Heart right ventricle (tissue), 16 donors: ENCODE results near the gene ECI1. TPM values are rescaled to one million over a fixed set of nuclear protein-coding genes. Genes with fewer than 3 reads are reported as not detected.

Source experiments
- ATAC-seq, 8 donors: fragments of 200-7000 bp; cut with Tn5 transposase; one replicate each; pipeline ENCODE4 v1.9.1; 2020; ENCODE audit warnings: mild to moderate bottlenecking in 8 of 8, moderate library complexity in 8 of 8, moderate number of reproducible peaks in 1 of 8
- DNase-seq, 2 donors: peaks; one replicate each; pipeline ENCODE4 v3.0.0-alpha.2; 2020
- H3K27ac ChIP-seq, 10 donors: fragments of 200-600 bp; sonication (generic) in 2 of 10; one replicate each; pipeline versions ENCODE4 v1.5.0 to v1.8.0; 2020 to 2022; ENCODE audit warnings: mild to moderate bottlenecking in 3 of 10
- H3K27me3 ChIP-seq, 7 donors: fragments of 200-600 bp; one replicate each; pipeline ENCODE4 v1.8.0; 2021 to 2022; ENCODE audit warnings: mild to moderate bottlenecking in 2 of 7
- H3K36me3 ChIP-seq, 9 donors: fragments of 200-600 bp; sonication (generic) in 1 of 9; one replicate each; pipeline versions ENCODE4 v1.5.0 to v1.8.0; 2020 to 2022; ENCODE audit warnings: mild to moderate bottlenecking in 2 of 9
- H3K4me1 ChIP-seq, 9 donors: fragments of 200-600 bp; sonication (generic) in 1 of 9; one replicate each; pipeline versions ENCODE4 v1.5.0 to v1.8.0; 2020 to 2022; ENCODE audit warnings: mild to moderate bottlenecking in 4 of 9
- H3K4me3 ChIP-seq, 10 donors: fragments of 200-600 bp; sonication (generic) in 2 of 10; one replicate each; pipeline versions ENCODE4 v1.5.0 to v1.8.0; 2020 to 2022; ENCODE audit warnings: mild to moderate bottlenecking in 7 of 10, moderate library complexity in 2 of 10
- H3K9me3 ChIP-seq, 11 donors: fragments of 200-600 bp in 10 of 11; sonication (generic) in 2 of 11; one replicate each; pipeline versions ENCODE4 v1.5.0 to v1.8.0; 2013 to 2022; ENCODE audit warnings: mild to moderate bottlenecking in 2 of 11, control low read depth in 1 of 11, moderate library complexity in 1 of 11
- CTCF ChIP-seq, 9 donors: fragments of 200-600 bp; sonication (generic) in 2 of 9; IDR thresholded peaks; one replicate each; pipeline versions ENCODE4 v1.5.0 to v1.8.0; 2021 to 2022; ENCODE audit warnings: antibody characterized with exemption in 9 of 9, mild to moderate bottlenecking in 5 of 9, moderate library complexity in 1 of 9
- WGBS, 2 donors: extraction: QIAGEN DNeasy Blood & Tissue Kit; methylation state at CpG; one replicate each; pipeline ENCODE4 v1.1.7; 2013; ENCODE audit warnings: inconsistent platforms in 1 of 2; 5-methylcytosine and 5-hydroxymethylcytosine counted together
- intact Hi-C, 10 donors: fragments of 100-400 bp; cut with DNase I; formaldehyde crosslinking; loops; one replicate each; pipeline versions ENCODE4 v1.11.1 to v1.14.2; 2022
- polyA plus RNA-seq, 2 donors: library from polyadenylated mRNA; stranded (reverse); fragments of 200-250 nt; gene quantifications; one replicate each; pipeline ENCODE4 v1.2.3, GENCODE V29; 2013
- total RNA-seq, 10 donors: library from RNA; stranded (reverse); fragmentation: NEBNext Ultra II Directional in 3 of 10; extraction: Animal tissue kit (Norgen Biotek cat#: 25700) in 3 of 10; gene quantifications; one replicate each; pipeline versions ENCODE4 v1.2.1 to v1.2.4, GENCODE V29; 2021 to 2023
- donor health status: Arrhythmogenic right ventricular cardiomyopathy.
- donor health status: ischemic (EF 13 %, LVEDD 7.1; RV severe dilation, severe dysfunction).
- donor health status: healthy with polysubstance abuse.
- donor health status: DM: no; HTN: yes; CAD: no.
- donor health status: DM: no; HTN: no; CAD: no.
- donor health status: ischemic (EF 25% LVEDD 6.9; RV normal size, moderate dysfunction).
- donor health status: ischemic (EF 25% LVEDD 5.7; RV mildly dilated, moderate dysfunction).
- donor health status: healthy.
- donor health status: DM: yes; HTN: yes; CAD: no.
- donor health status: Ischemic cardiomyopathy.
- donor health status: ischemic (EF 35%, LVEDD 5.7; RV mildly dilated, moderate dysfunction).
- donor health status: nonischemic (EF 11% LVEDD 7.7; RV severe dilation, severe dysfunction).
- donor health status: DM: yes; HTN: yes; CAD: no.
- donor health status: PGD.
- donor health status: ischemic (EF 29% LVEDD 5.4; RV normal size, mild dysfunction).
- donor health status: nonischemic (EF 23%, LVEDD 6.1; RV moderate dilation, normal function).

ECI1 gene
- total and polyA plus RNA-seq, 12 donors, result 118 to 491 (median 155) TPM

- ATAC-seq, result no peak
- Histone ChIP-seq H3K9me3 (no peaks in the 10 kb centered on the region), H3K4me1 (peaks cover 13 to 29% (median 23%) of the 10 kb centered on the region in 9 donors), H3K36me3 (peaks cover 13 to 70% (median 37%) of the 10 kb centered on the region in 9 donors), H3K4me3 (no peak overlapping the region), H3K27me3 (peaks cover 0 to 30% (median 8%) of the 10 kb centered on the region in 7 donors), H3K27ac (no peak overlapping the region)
- intact Hi-C loops, result no loop called here
- 91 to 97% methylated on average over 23 to 28 of the region's 28 CpGs for WGBS, 2 donors
- no peak for TF ChIP-seq CTCF (IDR thresholded peaks at IDR 0.05)
- no peak for DNase-seq
Observed at GRCh38 chr16:2235234-2235651, 16.1 kb downstream of the ECI1 start.

DNA sequence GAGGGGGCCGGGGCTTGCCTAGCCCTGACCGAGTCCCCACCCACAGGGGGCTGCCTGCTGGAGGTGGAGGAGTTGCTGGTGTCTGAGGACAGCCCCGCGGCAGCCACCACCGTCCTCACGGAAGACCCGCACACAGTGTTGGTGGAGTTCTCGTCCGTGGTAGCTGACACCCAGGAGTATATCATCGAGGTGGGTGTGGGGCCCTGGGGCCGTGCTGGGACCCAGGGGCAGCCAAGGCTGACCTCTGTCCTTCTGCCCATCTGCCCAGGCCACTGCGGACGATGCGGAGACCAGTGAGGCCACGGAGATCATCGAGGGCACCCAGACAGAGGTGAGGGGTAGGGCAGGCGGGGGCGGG lies 16.6 kb downstream of the ECI1 start:
- ATAC-seq (no peak), DNase-seq (no peak)
- intact Hi-C loops, result no loop called here
- Histone ChIP-seq H3K27ac (no peak overlapping the region), H3K4me3 (no peak overlapping the region), H3K36me3 (peaks cover 15 to 69% (median 37%) of the 10 kb centered on the region in 9 donors), H3K4me1 (peaks cover 13 to 29% (median 23%) of the 10 kb centered on the region in 9 donors), H3K27me3 (peaks cover 0 to 30% (median 8%) of the 10 kb centered on the region in 7 donors), H3K9me3 (no peaks in the 10 kb centered on the region)
- no peak for TF ChIP-seq CTCF (IDR thresholded peaks at IDR 0.05)
- 92 to 95% methylated on average over 18 of the region's 18 CpGs for WGBS, 2 donors

DNA sequence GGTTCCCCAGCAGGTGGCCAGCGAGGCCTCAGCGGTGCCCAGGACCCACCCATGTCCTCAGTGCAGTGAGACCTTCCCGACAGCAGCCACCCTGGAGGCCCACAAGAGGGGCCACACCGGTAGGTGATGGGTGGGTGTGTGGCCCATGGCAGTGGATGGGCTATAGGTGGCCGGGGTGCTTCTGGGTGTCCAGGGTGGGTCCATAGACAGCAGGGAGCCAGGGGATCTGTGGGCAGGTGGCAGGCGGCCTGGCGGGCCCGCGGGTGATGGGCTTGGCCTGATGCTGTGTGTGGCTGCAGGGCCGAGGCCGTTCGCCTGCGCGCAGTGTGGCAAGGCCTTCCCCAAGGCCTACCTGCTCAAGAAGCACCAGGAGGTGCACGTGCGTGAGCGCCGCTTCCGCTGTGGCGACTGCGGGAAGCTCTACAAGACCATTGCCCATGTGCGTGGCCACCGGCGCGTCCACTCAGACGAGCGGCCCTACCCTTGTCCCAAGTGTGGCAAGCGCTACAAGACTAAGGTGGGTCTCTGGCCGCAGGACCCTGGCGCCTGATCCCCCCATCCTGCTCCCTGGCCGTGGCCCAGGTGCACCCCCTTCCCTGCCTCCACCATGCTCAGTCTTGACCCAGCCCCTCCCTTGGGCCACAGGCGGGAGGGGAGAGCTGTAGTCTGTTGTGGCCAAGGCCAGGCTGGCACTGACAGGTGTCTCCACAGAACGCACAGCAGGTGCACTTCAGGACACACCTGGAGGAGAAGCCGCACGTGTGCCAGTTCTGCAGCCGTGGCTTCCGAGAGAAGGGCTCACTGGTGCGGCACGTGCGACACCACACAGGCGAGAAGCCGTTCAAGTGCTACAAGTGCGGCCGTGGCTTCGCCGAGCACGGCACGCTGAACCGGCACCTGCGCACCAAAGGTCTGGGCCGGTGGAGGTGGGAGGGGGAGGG lies 17.2 kb downstream of the ECI1 start:
- H3K9me3 ChIP-seq, result no peaks in the 10 kb centered on the region
- WGBS, 2 donors, result 96% methylated on average over 51 of the region's 51 CpGs
- H3K27ac ChIP-seq, result no peak overlapping the region
- H3K4me1 ChIP-seq, result peaks cover 13 to 29% (median 23%) of the 10 kb centered on the region in 9 donors
- no peak for ATAC-seq
- no peak overlapping the region for H3K4me3 ChIP-seq
- intact Hi-C loops, result no loop called here
- TF ChIP-seq CTCF (IDR thresholded peaks at IDR 0.05), result no peak
- H3K36me3 ChIP-seq, result peaks cover 18 to 69% (median 43%) of the 10 kb centered on the region in 9 donors
- DNase-seq, result no peak
- peaks cover 0 to 30% (median 8%) of the 10 kb centered on the region in 7 donors for H3K27me3 ChIP-seq

DNA sequence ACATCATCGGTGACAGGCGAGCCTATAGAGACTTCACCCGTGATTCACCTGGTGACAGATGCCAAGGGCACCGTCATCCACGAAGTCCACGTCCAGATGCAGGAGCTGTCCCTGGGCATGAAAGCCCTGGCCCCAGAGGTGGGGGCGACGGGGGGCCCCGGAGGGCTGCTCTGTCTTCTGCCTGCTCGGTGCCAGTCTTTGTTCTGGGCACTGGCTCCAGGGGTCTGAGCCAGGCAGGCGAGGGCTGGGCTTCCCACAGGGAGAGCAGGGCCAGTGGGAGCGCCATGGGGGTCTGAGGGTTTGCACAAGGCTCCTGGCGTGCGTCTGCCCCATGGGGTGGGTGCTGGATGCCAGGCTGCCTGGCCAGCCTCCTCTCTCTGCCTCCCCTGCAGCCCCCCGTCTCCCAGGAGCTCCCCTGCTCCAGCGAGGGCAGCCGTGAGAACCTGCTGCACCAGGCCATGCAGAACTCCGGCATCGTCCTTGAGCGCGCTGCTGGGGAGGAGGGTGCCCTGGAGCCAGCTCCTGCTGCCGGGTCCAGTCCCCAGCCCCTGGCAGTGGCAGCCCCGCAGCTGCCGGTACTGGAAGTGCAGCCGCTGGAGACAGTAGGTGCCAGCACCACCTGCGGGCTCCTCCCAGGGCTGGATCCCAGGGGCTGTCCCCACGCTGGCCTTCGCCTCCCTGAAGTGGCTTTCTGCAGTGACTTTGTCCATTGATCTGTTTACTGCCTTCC lies 18.2 kb downstream of the ECI1 start:
- no peak for TF ChIP-seq CTCF (IDR thresholded peaks at IDR 0.05)

More for the DNA sequence above, 18.2 kb downstream of the ECI1 start:
- H3K4me3 ChIP-seq, result no peak overlapping the region
- H3K27ac ChIP-seq, result no peak overlapping the region
- peaks cover 18 to 77% (median 52%) of the 10 kb centered on the region in 9 donors for H3K36me3 ChIP-seq
- peaks cover 13 to 25% (median 23%) of the 10 kb centered on the region in 9 donors for H3K4me1 ChIP-seq
- WGBS, 2 donors, result 93 to 96% methylated on average over 28 of the region's 28 CpGs
- DNase-seq (no peak), ATAC-seq (no peak)
- H3K27me3 ChIP-seq, result peaks cover 0 to 30% (median 8%) of the 10 kb centered on the region in 7 donors
- intact Hi-C loops, result no loop called here
- H3K9me3 ChIP-seq, result no peaks in the 10 kb centered on the region
